GM12878 (cell line): ENCODE results near the gene BICD1. TPM values are rescaled to one million over a fixed set of nuclear protein-coding genes. Genes with fewer than 3 reads are reported as not detected.

ENCODE experiments used
- ATAC-seq: fragments of 200-7000 bp; cut with Tn5 transposase; 3 replicates; pipeline ENCODE4 v1.9.1; 2020; ENCODE audit warnings: mild to moderate bottlenecking, moderate library complexity
- BruUV-seq: library from RNA; stranded (reverse); fragments of 400-500 nt; replicated peaks from 2 replicates; lab custom pipeline; 2021; lab: Mats Ljungman, UMichigan
- CTCF ChIA-PET: fragments of 300-600 bp; sonication (Branson Sonifier 250); formaldehyde crosslinking; extraction: SDS; loops from one replicate; lab custom pipeline; 2021; ENCODE audit warnings: inconsistent platforms; lab: Yijun Ruan, JAX
- POLR2A ChIA-PET: fragments of 350-600 bp; formaldehyde crosslinking; extraction: SDS; loops from one replicate; lab custom pipeline; 2021; ENCODE audit warnings: inconsistent platforms; lab: Charles Lee
- RAD21 ChIA-PET: fragments of 300-600 bp; sonication (Branson Sonifier 250); formaldehyde crosslinking; loops from one replicate; lab custom pipeline; 2023; ENCODE audit warnings: antibody characterized with exemption; ENCODE audit not compliant: unreplicated experiment; lab: Charles Lee
- SMC1A ChIA-PET: fragments of 300-600 bp; sonication (Branson Sonifier 250); formaldehyde crosslinking; loops from one replicate; lab custom pipeline; 2023; ENCODE audit not compliant: unreplicated experiment, uncharacterized antibody; lab: Charles Lee
- DNase-seq: peaks from one replicate; pipeline ENCODE4 v3.0.0-alpha.2; 2011; ENCODE audit warnings: low read depth, low spot score
- FAIRE-seq: peaks from 3 replicates; lab custom pipeline; 2011; peaks lifted over from hg19 to GRCh38; lab: Jason Lieb, UNC
- H2AFZ ChIP-seq: 2 replicates; pipeline ENCODE4 v1.6.0; 2011; ENCODE audit warnings: low read depth, low read length, control low read depth; ENCODE audit not compliant: control insufficient read depth
- H3K27ac ChIP-seq: 2 replicates; pipeline ENCODE4 v1.5.1; 2011; ENCODE audit warnings: control low read depth; ENCODE audit not compliant: control insufficient read depth, insufficient read depth
- H3K27me3 ChIP-seq, 2 experiments: replicated peaks in 1 of 2; 2 replicates each; pipeline versions ENCODE4 v1.6.0 to v1.6.1; 2011; ENCODE audit warnings: low read length in 1 of 2; ENCODE audit not compliant: control insufficient read depth in 2 of 2, insufficient read depth in 2 of 2
- H3K36me3 ChIP-seq, 2 experiments: 2 replicates each; pipeline ENCODE4 v1.5.1; 2011; ENCODE audit warnings: low read length in 1 of 2; ENCODE audit not compliant: control insufficient read depth in 2 of 2, insufficient read depth in 2 of 2
- H3K4me1 ChIP-seq: 2 replicates; pipeline ENCODE4 v1.6.1; 2011; ENCODE audit warnings: mild to moderate bottlenecking, low read length, moderate library complexity, mixed read lengths; ENCODE audit not compliant: control insufficient read depth, insufficient read depth
- H3K4me2 ChIP-seq: 2 replicates; pipeline ENCODE4 v1.6.0; 2011; ENCODE audit warnings: control low read depth; ENCODE audit not compliant: control insufficient read depth, insufficient read depth
- H3K4me3 ChIP-seq: fragments of 200-600 bp; sonication (generic); 2 replicates; pipeline ENCODE4 v1.5.1; 2016
- H3K79me2 ChIP-seq: 2 replicates; pipeline ENCODE4 v1.6.0; 2011; ENCODE audit warnings: low read length; ENCODE audit not compliant: control insufficient read depth, insufficient read depth
- H3K9ac ChIP-seq: 2 replicates; pipeline ENCODE4 v1.8.0; 2011; ENCODE audit warnings: low read length, control low read depth, mixed read lengths; ENCODE audit not compliant: control insufficient read depth, insufficient read depth
- H3K9me3 ChIP-seq: replicated peaks from 3 replicates; pipeline ENCODE4 v1.5.1; 2011; ENCODE audit warnings: mild to moderate bottlenecking, low read length; ENCODE audit not compliant: control insufficient read depth, insufficient read depth
- H4K20me1 ChIP-seq: 2 replicates; pipeline ENCODE4 v1.6.0; 2011; ENCODE audit not compliant: control insufficient read depth, insufficient read depth
- DPF2 ChIP-seq: fragments of 450-650 bp; IDR thresholded peaks from 2 replicates; pipeline ENCODE4 v1.6.1; 2017; ENCODE audit warnings: mild to moderate bottlenecking
- FOXK2 ChIP-seq: fragments of 450-650 bp; IDR thresholded peaks from 2 replicates; pipeline ENCODE4 v1.6.1; 2017; ENCODE audit warnings: mild to moderate bottlenecking, moderate library complexity
- FOXM1 ChIP-seq: IDR thresholded peaks from 2 replicates; pipeline ENCODE4 v1.6.1; 2012; ENCODE audit warnings: low read depth, mild to moderate bottlenecking, inconsistent platforms, low read length, moderate library complexity
- IKZF1 ChIP-seq: fragments of 450-650 bp; conservative IDR thresholded peaks from 2 replicates; pipeline ENCODE4 v1.6.1; 2017; ENCODE audit warnings: antibody characterized with exemption, mild to moderate bottlenecking
- JUND ChIP-seq: IDR thresholded peaks from 2 replicates; pipeline ENCODE4 v1.6.1; 2012; ENCODE audit warnings: low read depth, mild to moderate bottlenecking, low read length, improper control_type of control experiment, moderate library complexity
- MTA2 ChIP-seq: fragments of 450-650 bp; IDR thresholded peaks from 2 replicates; pipeline ENCODE4 v1.6.1; 2016; ENCODE audit warnings: low read depth, mild to moderate bottlenecking, moderate library complexity
- NR2C1 ChIP-seq: fragments of 450-650 bp; IDR thresholded peaks from 2 replicates; pipeline ENCODE4 v1.6.1; 2017; ENCODE audit warnings: antibody characterized with exemption, mild to moderate bottlenecking, moderate library complexity
- PML ChIP-seq: IDR thresholded peaks from 2 replicates; pipeline ENCODE4 v1.6.1; 2012; ENCODE audit warnings: low read length, inconsistent platforms
- RAD51 ChIP-seq: fragments of 450-650 bp; IDR thresholded peaks from 2 replicates; pipeline ENCODE4 v1.6.1; 2016; ENCODE audit warnings: moderate library complexity, mild to moderate bottlenecking, inconsistent platforms
- SP1 ChIP-seq: IDR thresholded peaks from one replicate; pipeline ENCODE4 v1.6.1; 2011; ENCODE audit warnings: low read depth, low read length
- TBL1XR1 ChIP-seq: IDR thresholded peaks from 2 replicates; pipeline ENCODE4 v1.6.1; 2012; ENCODE audit warnings: low read depth, low read length, improper control_type of control experiment
- TCF12 ChIP-seq: IDR thresholded peaks from 2 replicates; pipeline ENCODE4 v1.6.1; 2011; ENCODE audit warnings: low read depth, mild to moderate bottlenecking, low read length
- ZNF687 ChIP-seq: fragments of 450-650 bp; IDR thresholded peaks from 2 replicates; pipeline ENCODE4 v1.6.1; 2017; ENCODE audit warnings: mild to moderate bottlenecking, moderate library complexity
- WGBS: methylation state at CpG from one replicate; pipeline ENCODE4 v1.1.6; 2016; ENCODE audit warnings: low lambda C conversion rate; ENCODE audit not compliant: insufficient replicate concordance, insufficient coverage; ENCODE audit errors: missing lambda C conversion rate; 5-methylcytosine and 5-hydroxymethylcytosine counted together
- in situ Hi-C: fragments of 300-500 bp; cut with MboI; formaldehyde crosslinking; loops from 9 replicates; pipeline ENCODE4 v1.14.3; 2018; ENCODE audit warnings: mixed read lengths
- intact Hi-C: fragments of 100-400 bp; cut with micrococcal nuclease; formaldehyde crosslinking; loops from one replicate; pipeline ENCODE4 v1.14.2; 2022; ENCODE audit not compliant: unreplicated experiment
- polyA plus RNA-seq, 11 experiments: library from polyadenylated mRNA; depleted of rRNA in 4 of 11; unstranded in 6 of 11; stranded (reverse) in 5 of 11; fragments of >200 nt; fragmentation: Nextera tagmentation in 4 of 11; fragmentation: Illumina TruSeq in 1 of 11; extraction: Ambion mirVana in 4 of 11; extraction: Trizol in 1 of 11; gene quantifications; 1 replicate in 1 of 11; 2 replicates in 10 of 11; pipeline versions ENCODE4 v1.2.1 to v1.2.3, GENCODE V29; 2011 to 2016; ENCODE audit warnings: inconsistent platforms in 2 of 11, missing spikeins in 2 of 11, low read depth in 1 of 11
- total RNA-seq, 4 experiments: library from RNA; depleted of rRNA in 3 of 4; stranded (reverse); fragments of >200 nt in 3 of 4; fragmentation: Illumina TruSeq in 1 of 4; extraction: Trizol in 1 of 4; gene quantifications; 2 replicates each; pipeline versions ENCODE4 v1.2.1 to v1.2.3, GENCODE V29; 2013 to 2021
- TF ChIP-seq, protein P1 (sequence below): fragments of 450-650 bp; IDR thresholded peaks from 2 replicates; pipeline ENCODE4 v1.6.1; 2018; ENCODE audit warnings: borderline replicate concordance, mild to moderate bottlenecking; ENCODE audit not compliant: partially characterized antibody
- TF ChIP-seq, protein P2 (sequence below): fragments of 150-350 bp; IDR thresholded peaks from 2 replicates; pipeline ENCODE4 v1.6.1; 2016; ENCODE audit warnings: low read depth, low read length

The BICD1 gene
- total and polyA plus RNA-seq, 10 of the 15 experiments (the other 5 are each of a cell fraction or from before 2014, with no cell fraction given), result 4.7 to 32.5 (median 14.4) TPM

GRCh38 chr12:32080435-32080834 is 26.2 kb upstream of the BICD1 start (continued):
- TF ChIP-seq ZNF687, result no peak

DNA sequence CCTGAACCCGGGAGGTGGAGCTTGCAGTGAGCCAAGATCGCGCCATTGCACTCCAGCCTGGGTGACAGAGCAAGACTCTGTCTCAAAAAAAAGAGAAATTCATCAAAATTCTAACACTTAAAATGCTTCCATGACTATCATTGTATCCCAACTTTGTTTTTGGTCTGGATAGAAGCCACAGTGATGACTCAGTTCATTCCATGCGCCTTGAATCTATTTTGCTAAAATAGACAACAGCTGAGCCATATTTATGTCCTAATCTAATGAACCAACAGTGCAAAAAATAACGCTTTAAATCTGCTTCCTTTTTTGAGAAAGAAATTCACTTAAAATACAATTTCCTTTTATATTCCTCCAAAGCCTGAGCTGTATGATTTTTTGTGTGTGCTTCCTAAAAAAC is 23.2 kb upstream of the BICD1 start:
- SMC1A ChIA-PET, result interaction anchor here (1.4 to 2.2 kb wide), 4 partner anchors 8 to 229 kb away, joined by 3 to 7 read pairs (median 6); no protein-coding TSS in a partner anchor
- intact Hi-C loops (no loop called here), in situ Hi-C loops (no loop called here)
- Histone ChIP-seq H3K4me2 (no peak overlapping the region), H3K27ac (no peak overlapping the region), H4K20me1 (no peaks in the 10 kb centered on the region), H3K79me2 (no peaks in the 10 kb centered on the region), H3K36me3 (no peaks in the 10 kb centered on the region), H3K9ac (no peak overlapping the region), H3K4me3 (no peak overlapping the region), H2AFZ (no peak overlapping the region), H3K9me3 (no peaks in the 10 kb centered on the region), H3K27me3 (no peaks in the 10 kb centered on the region), H3K4me1 (no peaks in the 10 kb centered on the region)
- 73% methylated on average over 5 of the region's 5 CpGs for WGBS
- POLR2A ChIA-PET, result no interaction called here
- BruUV-seq, result no TSS peak
- FAIRE-seq (no peak), DNase-seq (no peak), ATAC-seq (no peak)
- CTCF ChIA-PET, result interaction anchor here (1.1 kb wide), 1 partner anchor 12 kb away, joined by 3 read pairs; no protein-coding TSS in a partner anchor
- RAD21 ChIA-PET, result interaction anchor here (2.2 kb wide), 1 partner anchor 401 kb away, joined by 4 read pairs; no protein-coding TSS in a partner anchor
- no peak for TF ChIP-seq IKZF1
- TF ChIP-seq, protein P1, sequence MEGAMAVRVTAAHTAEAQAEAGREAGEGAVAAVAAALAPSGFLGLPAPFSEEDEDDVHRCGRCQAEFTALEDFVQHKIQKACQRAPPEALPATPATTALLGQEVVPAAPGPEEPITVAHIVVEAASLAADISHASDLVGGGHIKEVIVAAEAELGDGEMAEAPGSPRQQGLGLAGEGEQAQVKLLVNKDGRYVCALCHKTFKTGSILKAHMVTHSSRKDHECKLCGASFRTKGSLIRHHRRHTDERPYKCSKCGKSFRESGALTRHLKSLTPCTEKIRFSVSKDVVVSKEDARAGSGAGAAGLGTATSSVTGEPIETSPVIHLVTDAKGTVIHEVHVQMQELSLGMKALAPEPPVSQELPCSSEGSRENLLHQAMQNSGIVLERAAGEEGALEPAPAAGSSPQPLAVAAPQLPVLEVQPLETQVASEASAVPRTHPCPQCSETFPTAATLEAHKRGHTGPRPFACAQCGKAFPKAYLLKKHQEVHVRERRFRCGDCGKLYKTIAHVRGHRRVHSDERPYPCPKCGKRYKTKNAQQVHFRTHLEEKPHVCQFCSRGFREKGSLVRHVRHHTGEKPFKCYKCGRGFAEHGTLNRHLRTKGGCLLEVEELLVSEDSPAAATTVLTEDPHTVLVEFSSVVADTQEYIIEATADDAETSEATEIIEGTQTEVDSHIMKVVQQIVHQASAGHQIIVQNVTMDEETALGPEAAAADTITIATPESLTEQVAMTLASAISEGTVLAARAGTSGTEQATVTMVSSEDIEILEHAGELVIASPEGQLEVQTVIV, result no peak
- no peak for TF ChIP-seq NR2C1
- TF ChIP-seq RAD51, result no peak
- TF ChIP-seq TBL1XR1, result no peak
- no peak for TF ChIP-seq FOXM1
- TF ChIP-seq JUND, result no peak
- TF ChIP-seq, protein P2, sequence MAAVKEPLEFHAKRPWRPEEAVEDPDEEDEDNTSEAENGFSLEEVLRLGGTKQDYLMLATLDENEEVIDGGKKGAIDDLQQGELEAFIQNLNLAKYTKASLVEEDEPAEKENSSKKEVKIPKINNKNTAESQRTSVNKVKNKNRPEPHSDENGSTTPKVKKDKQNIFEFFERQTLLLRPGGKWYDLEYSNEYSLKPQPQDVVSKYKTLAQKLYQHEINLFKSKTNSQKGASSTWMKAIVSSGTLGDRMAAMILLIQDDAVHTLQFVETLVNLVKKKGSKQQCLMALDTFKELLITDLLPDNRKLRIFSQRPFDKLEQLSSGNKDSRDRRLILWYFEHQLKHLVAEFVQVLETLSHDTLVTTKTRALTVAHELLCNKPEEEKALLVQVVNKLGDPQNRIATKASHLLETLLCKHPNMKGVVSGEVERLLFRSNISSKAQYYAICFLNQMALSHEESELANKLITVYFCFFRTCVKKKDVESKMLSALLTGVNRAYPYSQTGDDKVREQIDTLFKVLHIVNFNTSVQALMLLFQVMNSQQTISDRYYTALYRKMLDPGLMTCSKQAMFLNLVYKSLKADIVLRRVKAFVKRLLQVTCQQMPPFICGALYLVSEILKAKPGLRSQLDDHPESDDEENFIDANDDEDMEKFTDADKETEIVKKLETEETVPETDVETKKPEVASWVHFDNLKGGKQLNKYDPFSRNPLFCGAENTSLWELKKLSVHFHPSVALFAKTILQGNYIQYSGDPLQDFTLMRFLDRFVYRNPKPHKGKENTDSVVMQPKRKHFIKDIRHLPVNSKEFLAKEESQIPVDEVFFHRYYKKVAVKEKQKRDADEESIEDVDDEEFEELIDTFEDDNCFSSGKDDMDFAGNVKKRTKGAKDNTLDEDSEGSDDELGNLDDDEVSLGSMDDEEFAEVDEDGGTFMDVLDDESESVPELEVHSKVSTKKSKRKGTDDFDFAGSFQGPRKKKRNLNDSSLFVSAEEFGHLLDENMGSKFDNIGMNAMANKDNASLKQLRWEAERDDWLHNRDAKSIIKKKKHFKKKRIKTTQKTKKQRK, result no peak
- no peak for TF ChIP-seq MTA2
- TF ChIP-seq PML, result no peak
- no peak for TF ChIP-seq TCF12
- TF ChIP-seq SP1, result no peak
- TF ChIP-seq FOXK2, result no peak
- TF ChIP-seq DPF2, result no peak
